ENCODE data around the gene TXNDC16.
"Not testable (repeated sequence)": the region's sequence is repeated elsewhere in the genome, so short reads cannot be mapped to it uniquely, and the experiment has no call there.

TXNDC16 gene, protein sequence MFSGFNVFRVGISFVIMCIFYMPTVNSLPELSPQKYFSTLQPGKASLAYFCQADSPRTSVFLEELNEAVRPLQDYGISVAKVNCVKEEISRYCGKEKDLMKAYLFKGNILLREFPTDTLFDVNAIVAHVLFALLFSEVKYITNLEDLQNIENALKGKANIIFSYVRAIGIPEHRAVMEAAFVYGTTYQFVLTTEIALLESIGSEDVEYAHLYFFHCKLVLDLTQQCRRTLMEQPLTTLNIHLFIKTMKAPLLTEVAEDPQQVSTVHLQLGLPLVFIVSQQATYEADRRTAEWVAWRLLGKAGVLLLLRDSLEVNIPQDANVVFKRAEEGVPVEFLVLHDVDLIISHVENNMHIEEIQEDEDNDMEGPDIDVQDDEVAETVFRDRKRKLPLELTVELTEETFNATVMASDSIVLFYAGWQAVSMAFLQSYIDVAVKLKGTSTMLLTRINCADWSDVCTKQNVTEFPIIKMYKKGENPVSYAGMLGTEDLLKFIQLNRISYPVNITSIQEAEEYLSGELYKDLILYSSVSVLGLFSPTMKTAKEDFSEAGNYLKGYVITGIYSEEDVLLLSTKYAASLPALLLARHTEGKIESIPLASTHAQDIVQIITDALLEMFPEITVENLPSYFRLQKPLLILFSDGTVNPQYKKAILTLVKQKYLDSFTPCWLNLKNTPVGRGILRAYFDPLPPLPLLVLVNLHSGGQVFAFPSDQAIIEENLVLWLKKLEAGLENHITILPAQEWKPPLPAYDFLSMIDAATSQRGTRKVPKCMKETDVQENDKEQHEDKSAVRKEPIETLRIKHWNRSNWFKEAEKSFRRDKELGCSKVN

DNA sequence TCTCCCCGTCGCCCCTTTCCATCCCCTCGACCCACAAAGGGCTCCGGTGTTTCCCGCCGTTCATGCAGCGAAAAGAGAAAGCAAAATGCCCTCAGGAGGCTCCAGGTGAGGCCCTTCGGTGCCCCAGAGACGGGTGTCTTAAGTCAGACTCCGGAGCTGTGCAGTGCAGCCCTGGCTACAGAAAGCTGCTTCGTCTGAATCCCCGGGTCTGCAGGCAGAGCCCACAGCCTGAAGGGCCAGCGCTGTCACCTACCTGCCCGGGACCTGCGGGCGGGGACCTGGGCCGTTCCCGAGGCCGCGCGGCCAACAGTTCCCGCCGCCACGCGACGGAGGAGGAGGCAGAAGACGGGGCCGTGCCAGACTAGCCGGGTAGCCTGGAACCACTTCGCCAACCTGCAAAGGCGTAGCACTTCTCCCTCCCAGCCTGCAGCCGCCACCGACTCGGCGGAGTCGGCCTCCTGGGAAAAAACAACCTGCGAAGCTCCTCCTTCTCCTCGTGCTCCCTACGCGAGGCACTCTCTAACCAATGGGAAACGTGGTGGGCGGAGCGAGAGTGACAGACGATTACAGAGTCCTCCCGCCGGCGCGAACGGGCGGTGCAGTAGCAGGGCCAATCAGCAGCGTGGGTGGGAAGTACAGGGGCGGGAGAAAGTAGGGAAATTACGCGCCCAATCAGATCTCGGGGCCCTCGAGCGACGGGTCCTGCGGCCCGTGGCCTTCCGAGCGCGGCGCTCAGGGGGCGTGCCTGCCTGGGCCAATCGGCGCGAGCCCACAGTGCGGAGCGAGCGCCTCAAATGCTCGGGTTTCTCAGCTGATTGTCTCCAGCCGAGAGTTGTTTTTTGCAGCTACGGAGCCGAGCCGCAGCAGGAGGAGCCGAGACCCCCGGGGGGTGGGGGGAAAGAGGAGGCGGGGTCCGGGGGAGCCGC lies at the start of gene TXNDC16, which contains the start of gene GPR137C:
TSS of gene TXNDC16 (minus strand) at position 443 of the 926 bp plus-strand sequence. CDS start 8,948 bp downstream, outside the sequence.
TSS of gene GPR137C (plus strand) at position 774 of the 926 bp plus-strand sequence. CDS start 312 bp downstream, outside the sequence.
- DNase-seq: peak; percentile 100

DNA sequence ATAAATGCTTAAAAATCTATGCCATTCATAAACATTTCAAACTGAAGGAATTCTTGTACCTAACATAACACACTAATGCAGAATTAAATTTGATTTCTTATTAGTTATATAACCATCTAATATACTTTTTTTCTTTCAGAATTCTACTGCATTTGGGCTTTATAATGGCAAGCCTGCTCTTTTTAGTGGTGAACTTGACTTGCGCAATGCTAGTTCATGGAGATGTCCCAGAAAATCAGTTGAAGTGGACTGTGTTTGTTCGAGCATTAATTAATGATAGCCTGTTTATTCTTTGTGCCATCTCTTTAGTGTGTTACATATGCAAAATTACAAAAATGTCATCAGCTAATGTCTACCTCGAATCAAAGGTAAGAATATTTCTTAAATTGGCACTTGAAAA lies 47.7 kb upstream of the TXNDC16 start:
- DNase-seq: no peak

DNA sequence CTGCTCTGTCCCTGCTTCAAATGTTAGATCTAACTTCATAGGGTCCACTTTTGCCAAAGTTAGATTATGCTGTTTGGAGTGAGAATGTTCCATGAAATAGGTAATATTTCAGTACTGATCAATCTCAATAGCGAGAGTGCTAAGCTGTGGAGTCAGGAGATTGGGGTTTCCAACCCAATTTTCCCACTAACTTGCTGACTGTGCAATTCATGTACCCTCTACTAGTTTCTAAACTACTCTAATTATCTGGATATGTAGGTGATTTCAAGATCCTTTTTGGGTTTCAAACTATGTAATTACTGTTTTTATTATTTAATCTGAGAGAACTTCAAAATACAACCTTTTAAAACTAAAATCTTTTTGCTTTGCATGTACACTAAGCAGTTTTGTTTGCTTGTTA lies 46.3 kb upstream of the TXNDC16 start:
- no peak for DNase-seq

DNA sequence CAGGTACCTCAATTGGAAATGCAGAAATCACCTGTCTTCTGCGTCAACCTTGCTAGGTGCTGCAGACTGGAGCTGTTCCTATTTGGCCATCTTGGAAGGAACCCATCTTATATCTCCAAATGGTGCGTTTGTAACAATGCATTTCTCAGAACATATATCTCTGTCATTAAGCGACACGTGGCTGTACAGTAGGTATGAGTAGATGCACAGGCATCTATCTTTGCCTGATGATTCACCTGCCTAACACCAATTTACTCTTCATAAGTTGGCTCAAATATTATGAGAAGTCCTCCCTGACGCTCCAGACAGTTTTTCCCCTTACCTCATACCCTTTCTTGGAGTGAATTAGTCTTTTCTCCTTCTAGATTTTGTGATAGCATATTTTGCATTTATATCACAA lies 44.6 kb upstream of the TXNDC16 start:
- no peak for DNase-seq

DNA sequence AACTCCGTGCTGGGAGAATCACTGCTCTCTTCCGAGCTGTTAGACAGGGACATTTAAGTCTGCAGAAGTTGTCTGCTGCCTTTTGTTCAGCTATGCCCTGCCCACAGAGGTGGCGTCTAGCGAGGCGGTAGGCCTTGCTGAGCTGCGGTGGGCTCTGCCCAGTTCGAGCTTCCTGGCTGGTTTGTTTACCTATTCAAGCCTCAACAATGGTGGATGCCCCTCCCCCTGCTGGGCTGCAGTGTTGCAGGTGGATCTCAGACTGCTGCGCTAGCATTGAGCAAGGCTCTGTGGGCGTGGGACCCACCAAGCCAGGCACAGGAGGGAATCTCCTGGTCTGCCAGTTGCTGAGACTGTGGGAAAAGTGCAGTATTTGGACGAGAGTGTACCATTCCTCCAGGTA lies 44.0 kb upstream of the TXNDC16 start:
- no peak for DNase-seq

DNA sequence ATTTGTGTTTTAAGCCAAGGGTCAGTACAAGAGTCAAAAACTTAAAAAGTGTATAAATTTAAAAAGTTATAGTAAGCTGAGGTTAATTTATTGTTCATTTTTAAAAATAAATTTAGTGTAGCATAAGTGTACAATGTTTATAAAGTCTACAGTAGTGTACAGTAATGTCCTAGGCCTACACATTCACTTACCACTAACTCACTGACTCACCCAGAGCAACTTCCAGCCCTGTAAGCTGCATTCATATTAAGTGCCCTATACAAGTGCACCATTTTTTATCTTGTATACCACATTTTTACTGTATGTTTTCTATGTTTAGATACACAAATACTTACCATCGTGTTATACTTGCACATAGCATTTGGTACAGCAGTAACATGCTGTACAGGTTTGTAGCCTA lies 38.0 kb upstream of the TXNDC16 start:
- no peak for DNase-seq

DNA sequence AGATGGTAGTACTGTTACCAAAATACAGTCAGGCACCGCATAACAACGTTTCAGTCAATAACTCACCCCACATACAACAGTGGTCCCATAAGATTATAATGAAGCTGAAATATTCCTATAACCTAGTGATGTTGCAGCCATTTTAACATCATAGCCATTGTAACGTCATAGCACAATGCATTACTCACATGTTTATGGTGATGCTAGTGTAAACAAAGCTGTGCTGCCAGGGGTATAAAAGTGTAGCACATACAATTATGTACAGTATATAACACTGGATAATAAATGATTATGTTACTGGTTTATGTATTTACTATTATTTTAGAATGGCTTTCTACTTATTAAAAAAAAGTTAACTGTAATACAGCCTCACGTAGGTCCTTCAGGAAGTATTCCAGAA lies 37.3 kb upstream of the TXNDC16 start:
- no peak for DNase-seq

DNA sequence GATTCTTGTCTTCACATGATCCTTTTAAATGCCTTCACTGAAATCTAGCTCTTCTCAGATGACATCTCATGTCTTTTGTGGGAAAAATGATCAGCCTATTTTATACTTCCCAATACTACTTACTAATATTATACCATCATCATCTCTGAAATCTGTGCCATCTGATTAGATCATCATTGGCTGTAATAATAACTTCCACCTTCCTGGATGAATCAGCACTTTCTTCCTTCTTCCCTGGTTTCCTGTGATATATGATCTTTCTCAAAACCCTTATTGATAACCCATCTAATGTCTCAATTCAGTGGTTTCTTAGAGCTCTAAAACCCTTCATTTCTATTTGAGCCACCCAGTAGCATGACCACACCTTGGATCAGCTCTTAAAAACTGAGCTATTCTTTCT lies 31.2 kb upstream of the TXNDC16 start:
- no peak for DNase-seq

DNA sequence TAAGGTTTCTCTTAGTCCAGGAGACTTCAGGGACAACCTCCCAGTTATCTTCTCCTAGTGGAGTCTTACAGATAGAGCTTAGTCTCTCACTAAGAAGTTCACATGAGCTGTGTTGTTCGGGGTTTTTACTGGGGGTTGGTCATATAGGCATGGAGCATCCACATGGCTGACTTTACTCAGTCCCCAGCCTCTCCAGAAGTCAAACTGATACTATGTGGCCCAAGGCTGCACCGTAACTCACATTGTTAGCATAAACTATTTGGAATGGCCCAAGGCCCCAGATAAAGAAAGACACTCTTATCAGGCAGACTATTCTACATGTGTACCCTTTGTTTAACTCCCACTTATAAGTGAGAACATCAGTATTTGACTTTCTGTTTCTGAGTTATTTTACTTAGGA lies 23.6 kb upstream of the TXNDC16 start:
- DNase-seq: no peak

DNA sequence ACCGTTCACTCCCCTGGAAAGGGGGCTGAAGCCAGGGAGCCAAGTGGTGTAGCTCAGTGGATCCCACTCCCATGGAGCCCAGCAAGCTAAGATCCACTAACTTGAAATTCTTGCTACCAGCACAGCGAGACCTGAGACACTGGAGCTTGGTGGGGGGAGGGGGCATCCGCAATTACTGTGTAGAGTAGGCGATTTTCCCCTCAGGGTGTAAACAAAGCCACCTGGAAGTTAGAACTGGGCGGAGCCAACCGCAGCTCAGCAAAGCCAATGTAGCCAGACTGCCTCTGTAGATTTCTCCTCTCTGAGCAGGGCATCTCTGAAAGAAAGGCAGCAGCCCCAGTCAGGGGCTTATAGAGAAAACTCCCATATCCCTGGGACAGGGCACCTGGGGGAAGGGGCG lies 16.1 kb upstream of the TXNDC16 start:
- not testable (repeated sequence) for DNase-seq

DNA sequence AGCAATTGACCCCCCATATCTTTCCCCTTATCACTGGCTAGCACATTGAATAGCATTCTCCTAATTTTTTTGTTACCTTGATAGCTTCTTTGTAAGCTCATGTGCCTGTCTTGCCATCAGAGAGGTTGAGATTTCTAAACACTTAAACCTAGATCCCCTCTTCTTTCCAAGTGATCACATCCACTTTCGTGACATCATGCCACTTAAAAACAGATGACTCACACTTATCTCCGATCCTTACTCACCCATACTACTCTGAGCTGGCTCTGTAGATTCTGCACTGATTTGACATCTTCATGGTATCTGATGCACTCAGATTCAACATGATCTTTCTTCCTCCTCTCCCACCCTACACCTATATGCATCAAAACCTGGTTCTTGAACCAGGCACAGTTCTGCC lies 10.8 kb upstream of the TXNDC16 start:
- DNase-seq: no peak

DNA sequence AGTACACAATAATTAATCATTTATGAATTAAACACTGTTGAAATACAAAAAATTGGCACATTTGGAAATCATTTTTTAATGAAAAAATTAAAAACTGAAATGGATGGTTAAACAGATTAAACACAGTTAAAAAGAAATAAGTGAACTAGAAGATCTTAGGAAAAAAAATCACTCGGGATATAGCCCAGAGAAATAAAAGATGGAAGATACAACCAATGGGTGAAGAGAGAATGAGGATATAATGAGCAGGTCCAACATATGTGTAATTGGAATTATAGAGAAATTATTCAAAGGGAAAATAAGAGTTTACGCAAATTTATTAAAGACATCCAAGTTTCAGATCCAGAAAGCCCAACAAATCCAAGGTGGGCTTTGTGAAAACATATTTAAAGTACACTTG lies 6.4 kb upstream of the TXNDC16 start:
- DNase-seq: no peak

DNA sequence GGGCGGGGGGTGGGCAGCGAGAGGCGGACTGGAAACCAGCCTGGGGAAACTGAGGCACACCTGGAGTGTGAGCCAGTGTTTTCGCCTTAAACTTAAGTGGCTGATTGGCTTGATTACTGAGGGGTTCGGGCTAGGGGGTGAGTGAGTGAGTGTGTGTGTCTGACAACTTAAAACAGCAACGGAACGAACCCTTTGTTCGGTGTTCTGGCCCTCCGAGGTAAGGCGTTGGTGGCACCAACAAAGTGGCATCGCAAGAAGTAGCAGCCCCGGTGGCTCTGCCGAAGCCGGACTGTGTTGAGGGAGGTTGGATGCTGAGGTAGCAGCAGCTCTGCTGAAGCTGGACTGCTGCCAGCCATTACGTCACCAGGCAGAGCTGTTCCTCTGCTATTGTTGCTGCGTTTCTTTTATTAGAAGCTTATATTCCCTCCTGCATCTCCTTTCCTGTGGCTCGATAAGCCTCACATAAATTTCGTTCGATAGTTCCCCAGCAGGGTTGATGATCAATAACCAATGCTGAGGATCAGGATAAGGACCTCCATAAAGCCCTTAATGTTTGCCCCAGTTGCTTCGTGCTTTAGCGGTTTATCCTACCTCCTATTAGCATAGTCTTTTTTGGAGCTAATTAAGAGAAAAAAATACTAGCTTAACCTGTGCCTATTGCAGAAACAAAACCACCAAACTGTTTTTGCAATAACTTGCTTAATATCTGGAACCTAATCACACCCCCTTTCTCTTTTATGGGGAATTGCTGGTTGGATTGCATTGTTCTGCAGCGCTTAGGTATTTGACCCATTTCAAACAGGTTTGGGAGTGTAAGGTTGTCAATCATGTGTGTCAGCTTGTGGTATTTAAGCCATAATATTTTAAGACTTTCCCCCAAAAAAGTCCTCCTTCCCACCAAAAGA lies 1.6 kb upstream of the TXNDC16 start:
- peak; percentile 85 for DNase-seq

DNA sequence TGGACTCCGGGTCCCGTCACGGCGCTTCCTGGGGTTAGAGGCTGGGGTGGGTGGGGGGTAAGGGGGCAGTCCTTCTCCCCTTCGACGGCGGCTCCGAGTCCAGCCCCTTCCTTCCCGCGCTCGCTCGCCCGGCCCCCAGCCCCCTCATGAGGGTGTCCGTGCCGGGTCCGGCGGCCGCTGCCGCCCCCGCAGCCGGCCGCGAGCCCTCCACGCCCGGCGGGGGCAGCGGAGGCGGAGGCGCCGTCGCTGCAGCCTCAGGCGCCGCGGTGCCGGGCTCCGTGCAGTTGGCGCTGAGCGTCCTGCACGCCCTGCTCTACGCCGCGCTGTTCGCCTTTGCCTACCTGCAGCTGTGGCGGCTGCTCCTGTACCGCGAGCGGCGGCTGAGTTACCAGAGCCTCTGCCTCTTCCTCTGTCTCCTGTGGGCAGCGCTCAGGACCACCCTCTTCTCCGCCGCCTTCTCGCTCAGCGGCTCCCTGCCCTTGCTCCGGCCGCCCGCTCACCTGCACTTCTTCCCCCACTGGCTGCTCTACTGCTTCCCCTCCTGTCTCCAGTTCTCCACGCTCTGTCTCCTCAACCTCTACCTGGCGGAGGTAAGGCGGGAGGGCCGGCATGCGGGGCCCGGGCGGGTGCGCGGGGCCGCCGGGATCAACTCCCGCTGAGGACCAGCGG lies 831 bp upstream of the TXNDC16 start:
- DNase-seq: peak; percentile 60

DNA sequence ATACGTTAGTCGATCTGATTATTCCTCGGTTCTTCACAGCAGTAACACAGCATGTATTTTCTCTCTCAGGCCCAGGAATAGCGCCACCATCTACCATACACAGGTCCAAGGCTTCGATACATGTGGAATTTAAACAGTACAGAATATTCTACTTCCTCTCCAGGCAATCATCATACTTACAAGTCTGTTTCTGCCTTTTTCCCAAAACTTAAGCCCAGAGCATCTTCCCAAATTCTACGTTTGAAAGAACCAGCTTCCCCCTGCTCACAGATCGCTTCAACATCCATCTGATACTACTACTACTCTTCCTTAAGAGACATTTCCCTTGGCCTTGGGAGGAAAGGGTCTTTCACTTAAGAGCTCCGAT lies 626 bp downstream of the TXNDC16 start:
- peak; percentile 13 for DNase-seq

DNA sequence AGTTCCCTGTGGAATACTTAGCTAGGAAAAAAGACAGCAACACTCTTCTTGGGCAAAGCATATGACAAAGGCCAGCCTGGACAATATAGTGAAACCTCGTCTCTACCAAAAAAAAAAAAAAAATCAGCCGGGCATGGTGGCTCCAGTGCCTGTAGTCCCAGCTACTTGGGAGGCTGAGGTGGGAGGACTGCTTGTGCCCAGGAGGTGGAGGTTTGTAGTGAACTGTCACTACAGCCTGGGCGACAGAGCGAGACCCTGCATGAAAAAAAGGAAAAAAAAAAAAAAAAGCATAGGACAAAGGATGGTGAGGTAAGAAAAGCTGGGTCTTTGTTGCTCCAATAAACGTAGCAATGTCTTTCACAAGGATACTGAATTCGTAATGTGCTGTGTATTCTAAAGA lies 1.1 kb downstream of the TXNDC16 start:
- DNase-seq: no peak

DNA sequence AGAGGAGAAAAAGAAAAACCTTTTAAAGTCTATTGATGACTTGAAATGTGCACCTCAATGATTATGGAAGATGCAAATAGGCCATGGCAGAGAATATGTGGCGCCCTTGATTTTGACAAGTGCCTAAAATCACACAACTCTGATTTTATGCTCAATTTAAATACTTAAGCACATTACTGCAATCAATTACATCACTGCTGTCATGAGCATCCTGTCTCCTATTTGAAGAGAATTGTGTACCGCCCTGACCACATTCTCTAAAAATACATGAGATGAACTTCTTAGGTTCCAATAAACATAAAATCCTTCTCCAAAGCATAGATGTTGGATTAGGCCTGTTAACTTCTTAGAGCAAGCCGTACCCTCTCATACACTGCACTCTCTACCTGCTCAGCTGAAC lies 1.6 kb downstream of the TXNDC16 start:
- DNase-seq: no peak

DNA sequence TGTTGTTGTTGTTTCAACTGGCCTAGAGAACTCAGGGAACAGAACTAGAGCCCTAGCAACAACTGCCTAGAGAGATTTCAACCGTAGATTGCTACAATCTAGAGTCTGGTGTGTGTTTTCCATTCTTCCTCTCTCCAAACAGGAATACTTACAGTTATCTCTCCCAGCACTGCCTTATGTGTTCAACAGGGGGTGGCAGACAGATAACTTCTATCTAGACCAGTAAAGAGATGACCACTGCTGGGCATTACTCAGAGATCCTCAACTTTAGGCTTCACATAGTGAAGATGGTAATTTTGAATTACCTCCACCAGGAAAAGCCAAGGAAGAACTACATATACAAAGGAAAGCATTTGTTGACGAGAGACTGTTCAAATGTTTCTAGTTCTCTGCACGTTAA lies 4.8 kb downstream of the TXNDC16 start:
- no peak for DNase-seq

DNA sequence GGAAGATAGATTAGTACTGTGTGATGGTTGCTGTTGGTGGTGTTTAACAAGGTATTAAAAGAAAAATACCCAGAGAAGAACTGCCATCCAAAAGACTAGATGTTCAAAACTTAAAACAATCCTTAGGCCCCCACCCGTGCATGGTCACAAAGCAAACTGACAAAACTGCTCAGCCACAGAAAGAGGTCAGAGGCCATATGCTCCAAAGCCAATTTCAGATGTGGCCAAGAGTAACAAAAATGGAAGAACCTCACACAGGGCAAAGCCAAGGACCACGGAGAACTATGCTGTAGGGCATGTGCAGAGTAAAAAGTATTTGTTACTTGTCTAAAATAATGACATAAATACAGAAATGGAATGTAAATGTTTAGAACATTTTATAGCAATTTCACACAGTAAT lies 5.3 kb downstream of the TXNDC16 start:
- DNase-seq: no peak

DNA sequence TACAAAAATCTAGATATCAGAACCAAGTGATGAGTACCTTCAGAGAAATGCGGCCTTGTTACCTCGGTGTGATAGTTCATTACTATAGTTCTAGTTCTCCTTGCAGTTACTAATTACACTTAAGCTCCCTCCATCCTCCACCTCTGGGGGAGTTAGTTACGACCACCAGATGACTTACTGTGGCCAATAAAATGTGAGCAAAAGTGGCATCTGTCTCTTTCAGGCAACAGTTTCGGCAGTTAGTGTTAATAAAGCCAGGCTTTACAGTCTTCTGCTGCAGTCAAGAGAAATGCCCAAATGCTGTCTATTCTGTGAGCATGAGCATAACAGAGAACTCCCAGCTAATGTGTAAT lies 6.0 kb downstream of the TXNDC16 start:
- DNase-seq: no peak

DNA sequence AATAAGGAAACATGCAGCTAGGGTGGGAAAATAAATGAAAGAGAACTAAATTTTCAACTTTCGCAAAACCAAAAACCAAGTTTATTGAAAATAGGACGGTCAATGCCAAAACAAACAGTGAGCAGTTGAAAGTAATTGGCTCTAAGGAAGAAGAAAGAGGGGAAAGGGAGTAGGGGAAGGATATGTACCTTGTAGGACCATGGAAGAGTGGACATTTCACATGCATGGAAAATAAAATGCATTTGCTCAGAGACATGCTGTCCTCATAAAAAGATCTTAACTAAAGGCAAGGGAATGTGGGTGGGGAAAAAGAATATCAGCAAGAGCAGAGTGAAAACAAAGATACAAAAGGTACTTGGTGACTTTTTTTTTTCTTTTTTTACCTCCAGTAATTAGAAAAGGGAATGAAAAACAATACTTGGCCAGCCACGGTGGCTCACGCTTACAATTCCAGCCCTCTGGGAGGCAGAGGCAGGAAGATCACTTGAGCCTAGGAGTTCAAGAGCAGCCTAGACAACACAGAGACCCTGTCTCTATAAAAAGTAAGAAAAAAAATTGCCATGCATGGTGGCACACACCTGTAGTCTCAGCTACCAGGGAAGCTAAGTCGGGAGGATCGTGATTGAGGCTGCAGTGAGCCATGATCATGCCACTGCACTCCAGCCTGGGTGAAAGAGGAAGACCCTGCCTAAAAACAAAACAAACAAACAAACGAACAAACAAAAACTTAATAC lies 6.6 kb downstream of the TXNDC16 start:
- DNase-seq: no peak
